BJ (cell line): ENCODE measurements around the gene HABP2. TPM values are rescaled to one million over a fixed set of nuclear protein-coding genes. Genes with fewer than 3 reads are reported as not detected.

Experiments used
- CTCF ChIA-PET: fragments of 350-600 bp; formaldehyde crosslinking; extraction: SDS; loops from one replicate; lab custom pipeline; 2021; ENCODE audit warnings: antibody characterized with exemption, inconsistent platforms; lab: Yijun Ruan, JAX
- POLR2A ChIA-PET: fragments of 300-600 bp; sonication (Branson Sonifier 250); formaldehyde crosslinking; extraction: SDS; loops from one replicate; lab custom pipeline; 2021; ENCODE audit warnings: antibody characterized with exemption; lab: Charles Lee
- DNase-seq: peaks from one replicate; pipeline ENCODE4 v3.0.0-alpha.2; 2011; ENCODE audit warnings: low read depth
- H3K27me3 ChIP-seq: 2 replicates; pipeline ENCODE4 v1.6.0; 2011; ENCODE audit warnings: low read length; ENCODE audit not compliant: control insufficient read depth, insufficient read depth
- H3K36me3 ChIP-seq: 2 replicates; pipeline ENCODE4 v1.5.1; 2011; ENCODE audit warnings: low read length; ENCODE audit not compliant: control insufficient read depth, insufficient read depth
- H3K4me3 ChIP-seq: 2 replicates; pipeline ENCODE4 v1.5.1; 2011; ENCODE audit warnings: low read depth, mild to moderate bottlenecking, control low read depth, low read length
- polyA plus RNA-seq: library from polyadenylated mRNA; depleted of rRNA; stranded (reverse); fragments of >200 nt; gene quantifications from 2 replicates; pipeline ENCODE4 v1.2.3, GENCODE V29; 2011
- TF ChIP-seq, protein P1 (sequence below): IDR thresholded peaks from 2 replicates; pipeline ENCODE4 v1.5.1; 2011; ENCODE audit warnings: low read depth, mild to moderate bottlenecking, control low read depth, inconsistent platforms, low read length, moderate library complexity; ENCODE audit not compliant: insufficient read depth

Gene HABP2
- polyA plus RNA-seq, 1 experiment, result 0.02 TPM

DNA sequence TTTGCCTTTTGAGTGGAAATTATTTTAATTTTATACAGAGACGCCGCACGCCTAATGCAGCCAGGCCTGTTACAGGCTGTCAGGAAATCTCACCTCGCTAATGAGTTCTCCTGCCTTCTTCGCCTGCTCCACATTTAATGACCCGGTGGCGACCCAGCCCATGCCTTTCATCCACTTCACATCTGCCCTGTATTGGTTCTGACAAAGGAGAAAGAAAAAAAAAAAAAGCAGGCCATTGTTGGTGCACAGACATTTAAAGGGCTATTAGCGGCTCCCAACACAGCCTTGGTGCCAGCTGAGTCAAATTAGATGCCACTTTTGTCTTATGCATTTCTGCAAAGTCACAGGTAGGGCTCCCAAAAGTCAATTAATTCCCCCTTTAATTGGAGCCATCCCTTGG lies 67.7 kb downstream of the HABP2 start:
- Histone ChIP-seq H3K36me3 (no peaks in the 10 kb centered on the region), H3K4me3 (no peak overlapping the region), H3K27me3 (peaks cover 11% of the 10 kb centered on the region)
- TF ChIP-seq, protein P1, sequence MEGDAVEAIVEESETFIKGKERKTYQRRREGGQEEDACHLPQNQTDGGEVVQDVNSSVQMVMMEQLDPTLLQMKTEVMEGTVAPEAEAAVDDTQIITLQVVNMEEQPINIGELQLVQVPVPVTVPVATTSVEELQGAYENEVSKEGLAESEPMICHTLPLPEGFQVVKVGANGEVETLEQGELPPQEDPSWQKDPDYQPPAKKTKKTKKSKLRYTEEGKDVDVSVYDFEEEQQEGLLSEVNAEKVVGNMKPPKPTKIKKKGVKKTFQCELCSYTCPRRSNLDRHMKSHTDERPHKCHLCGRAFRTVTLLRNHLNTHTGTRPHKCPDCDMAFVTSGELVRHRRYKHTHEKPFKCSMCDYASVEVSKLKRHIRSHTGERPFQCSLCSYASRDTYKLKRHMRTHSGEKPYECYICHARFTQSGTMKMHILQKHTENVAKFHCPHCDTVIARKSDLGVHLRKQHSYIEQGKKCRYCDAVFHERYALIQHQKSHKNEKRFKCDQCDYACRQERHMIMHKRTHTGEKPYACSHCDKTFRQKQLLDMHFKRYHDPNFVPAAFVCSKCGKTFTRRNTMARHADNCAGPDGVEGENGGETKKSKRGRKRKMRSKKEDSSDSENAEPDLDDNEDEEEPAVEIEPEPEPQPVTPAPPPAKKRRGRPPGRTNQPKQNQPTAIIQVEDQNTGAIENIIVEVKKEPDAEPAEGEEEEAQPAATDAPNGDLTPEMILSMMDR, result no peak
- CTCF ChIA-PET, result no interaction called here
- POLR2A ChIA-PET, result no interaction called here
- no peak for DNase-seq

DNA sequence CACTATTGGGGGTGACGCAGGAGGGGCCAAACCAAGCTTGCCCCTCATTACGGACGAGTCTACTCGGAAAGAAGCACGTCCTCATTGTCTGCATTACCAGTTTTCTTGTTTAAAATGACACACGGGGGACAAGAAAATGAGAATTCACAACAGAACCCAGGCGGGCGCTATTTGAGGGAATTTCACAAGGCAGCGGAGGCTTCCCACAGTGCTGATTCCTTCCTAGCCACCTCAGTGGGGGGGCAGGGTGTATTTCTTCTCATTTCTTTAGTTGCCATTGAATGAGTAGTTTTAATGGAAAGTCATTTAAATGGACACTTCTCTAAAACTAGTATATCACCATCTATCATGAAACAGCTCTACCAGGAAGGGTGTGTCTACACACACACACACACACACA lies 68.1 kb downstream of the HABP2 start:
- Histone ChIP-seq H3K4me3 (no peak overlapping the region), H3K27me3 (peaks cover 11% of the 10 kb centered on the region), H3K36me3 (no peaks in the 10 kb centered on the region)
- no peak for DNase-seq
- ChIA-PET CTCF (no interaction called here), POLR2A (no interaction called here)
- TF ChIP-seq, protein P1, result no peak

DNA sequence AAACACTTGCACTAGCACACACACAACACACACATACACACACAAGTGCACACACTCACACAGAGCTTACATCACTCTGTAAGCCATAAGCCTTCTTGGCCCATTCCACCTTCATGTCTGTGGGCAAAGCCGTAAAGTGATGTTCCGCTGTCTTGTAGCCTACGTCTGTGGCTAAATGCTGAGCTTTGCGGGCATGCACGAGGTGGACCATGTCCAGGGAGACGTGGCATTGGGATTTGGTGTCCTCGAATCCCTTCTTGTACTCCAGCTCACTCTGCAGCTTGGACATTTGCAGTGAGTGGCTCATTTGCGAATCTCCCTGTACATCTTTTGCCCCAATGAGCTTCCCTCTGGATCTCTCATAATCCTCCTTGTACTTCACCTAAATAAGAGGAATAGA lies 68.9 kb downstream of the HABP2 start:
- ChIA-PET POLR2A (no interaction called here), CTCF (no interaction called here)
- no peaks in the 10 kb centered on the region for H3K36me3 ChIP-seq
- H3K4me3 ChIP-seq, result no peak overlapping the region
- TF ChIP-seq, protein P1, result no peak
- no peak for DNase-seq
- peaks cover 11% of the 10 kb centered on the region for H3K27me3 ChIP-seq

DNA sequence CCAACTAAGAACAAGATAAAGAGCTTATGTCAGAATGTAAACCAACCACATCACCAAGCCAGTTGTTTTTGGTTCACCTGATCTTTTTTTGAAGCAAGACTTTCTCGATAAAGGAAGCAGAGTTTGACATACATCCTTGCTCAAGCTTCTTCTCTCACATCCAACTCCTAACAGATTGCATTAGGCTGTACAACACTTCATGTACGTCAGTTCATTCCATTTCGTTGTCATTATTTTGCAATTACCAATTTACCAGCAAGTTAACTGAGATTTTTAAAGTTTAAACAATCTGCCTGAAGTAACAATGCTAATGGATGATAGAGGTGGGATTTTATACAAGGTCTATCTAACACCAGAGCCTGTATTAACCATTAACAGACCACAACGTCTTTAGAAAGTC lies 70.0 kb downstream of the HABP2 start:
- ChIA-PET CTCF (no interaction called here), POLR2A (no interaction called here)
- Histone ChIP-seq H3K4me3 (no peak overlapping the region), H3K36me3 (no peaks in the 10 kb centered on the region), H3K27me3 (peaks cover 8% of the 10 kb centered on the region)
- TF ChIP-seq, protein P1, result no peak
- no peak for DNase-seq

DNA sequence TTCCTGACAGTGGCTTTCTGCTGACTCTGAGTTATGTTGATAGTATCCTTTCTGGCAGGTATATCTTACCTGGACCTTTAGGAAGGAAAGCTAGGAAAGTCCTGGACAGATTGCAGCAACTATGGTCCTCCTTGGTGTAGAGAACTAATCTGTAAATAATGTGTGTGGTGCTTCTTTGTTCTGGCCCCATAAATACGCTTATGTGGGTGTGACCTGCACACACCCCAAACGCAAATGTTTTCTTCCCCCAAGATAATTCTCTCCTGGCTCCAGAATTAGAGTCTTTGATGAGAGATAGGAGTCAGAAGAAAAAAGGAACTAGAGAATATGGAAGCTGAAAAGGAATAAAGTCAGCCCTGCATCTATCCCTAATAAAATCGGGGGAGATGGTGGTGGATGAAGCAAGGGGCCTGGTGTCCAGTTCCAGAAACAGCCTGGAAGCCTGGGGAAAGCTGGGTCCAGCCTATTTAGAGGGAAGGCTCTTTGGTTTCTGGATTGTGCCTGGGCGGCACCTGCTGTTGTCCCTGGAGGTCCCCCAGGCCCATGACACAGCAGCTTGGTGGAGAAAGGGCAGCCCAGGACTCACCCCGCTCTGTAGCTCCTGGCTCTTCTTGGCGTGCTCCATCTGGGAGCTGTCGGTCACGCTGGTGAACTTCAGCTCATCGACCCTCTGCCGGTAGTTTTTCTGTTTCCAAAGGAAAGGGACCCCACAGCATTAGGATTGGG lies 72.8 kb downstream of the HABP2 start:
- peaks cover 5% of the 10 kb centered on the region for H3K27me3 ChIP-seq
- H3K4me3 ChIP-seq, result no peak overlapping the region
- TF ChIP-seq, protein P1, result no peak
- H3K36me3 ChIP-seq, result no peaks in the 10 kb centered on the region
- ChIA-PET POLR2A (no interaction called here), CTCF (interaction anchor here (2.8 kb wide), 1 partner anchor 9 kb away, joined by 14 read pairs; no protein-coding TSS in a partner anchor)
- no peak for DNase-seq
